ENCODE results near the gene NADK2.

- TF ChIP-seq CTCF (IDR thresholded peaks at IDR 0.05 in 2 of 3, conservative IDR thresholded peaks at IDR 0.05 in 1 of 3; ENCODE audit: control insufficient read depth in 2 of 3, extremely low read depth in 1 of 3, insufficient read depth in 1 of 3, low read depth in 3 of 3, low read length in 3 of 3) (no peak), DPF2 (IDR thresholded peaks at IDR 0.05) (no peak), MAX (IDR thresholded peaks at IDR 0.05; ENCODE audit: low read depth, low read length) (no peak), REST (IDR thresholded peaks at IDR 0.05; ENCODE audit: low read depth, low read length) (no peak), RAD51 (IDR thresholded peaks at IDR 0.05) (no peak), SUPT20H (IDR thresholded peaks at IDR 0.05; ENCODE audit: borderline replicate concordance, control insufficient read depth, low read depth, low read length) (no peak), PAX5 (IDR thresholded peaks at IDR 0.05; ENCODE audit: borderline replicate concordance, low read depth, low read length) (no peak), EZH2 (IDR thresholded peaks at IDR 0.05; ENCODE audit: borderline replicate concordance, control insufficient read depth, low read depth, low read length) (no peak), LARP7 (IDR thresholded peaks at IDR 0.05) (no peak), TAF1 (IDR thresholded peaks at IDR 0.05; ENCODE audit: borderline replicate concordance, low read depth, low read length) (no peak), RCOR1 (conservative IDR thresholded peaks at IDR 0.05; ENCODE audit: low read depth, low read length) (no peak)
These were observed 22.6 kb upstream of the NADK2 start for GRCh38 chr5:36264202-36264760.
